ENCODE data around the gene INHA.

Gene INHA

GRCh38 chr2:219593154-219593553 lies 21.0 kb downstream of the INHA start:
- in situ Hi-C loops (cut with HindIII; ENCODE audit: low pct_ligation_motif_present, low sequenced_read_pairs): no loop called here
- no peak for DNase-seq
- no peak for TF ChIP-seq CTCF (IDR thresholded peaks at IDR 0.05; ENCODE audit: low read depth, low read length, missing control alignments)

GRCh38 chr2:219595256-219595655 lies 23.1 kb downstream of the INHA start:
- peak overlapping the region; percentile 21 for H3K27ac ChIP-seq
- H3K27me3 ChIP-seq (replicated peaks): no peaks in the 10 kb centered on the region
- in situ Hi-C loops (cut with HindIII; ENCODE audit: low pct_ligation_motif_present, low sequenced_read_pairs): no loop called here
- peak; percentile 39 for TF ChIP-seq CTCF (IDR thresholded peaks at IDR 0.05; ENCODE audit: low read depth, low read length, missing control alignments)
- no peak overlapping the region for H3K4me3 ChIP-seq (ENCODE audit: low read depth, low read length)
- no peaks in the 10 kb centered on the region for H3K36me3 ChIP-seq (replicated peaks)
- DNase-seq: no peak

More at GRCh38 chr2:219593154-219593553, 21.0 kb downstream of the INHA start:
- H3K36me3 ChIP-seq (replicated peaks): no peaks in the 10 kb centered on the region
- H3K4me3 ChIP-seq (ENCODE audit: low read depth, low read length): no peak overlapping the region
- no peak overlapping the region for H3K27ac ChIP-seq
- no peaks in the 10 kb centered on the region for H3K27me3 ChIP-seq (replicated peaks)

- DNase-seq: peak; percentile 18
- Histone ChIP-seq H3K36me3 (replicated peaks) (no peaks in the 10 kb centered on the region), H3K27me3 (replicated peaks) (no peaks in the 10 kb centered on the region), H3K27ac (peak overlapping the region; percentile 83), H3K4me3 (ENCODE audit: low read depth, low read length) (peak overlapping the region; percentile 90)
- in situ Hi-C loops (cut with HindIII; ENCODE audit: low pct_ligation_motif_present, low sequenced_read_pairs): no loop called here
- TF ChIP-seq CTCF (IDR thresholded peaks at IDR 0.05; ENCODE audit: low read depth, low read length, missing control alignments): no peak
Observed at GRCh38 chr2:219596954-219597551, 24.9 kb downstream of the INHA start.

DNA sequence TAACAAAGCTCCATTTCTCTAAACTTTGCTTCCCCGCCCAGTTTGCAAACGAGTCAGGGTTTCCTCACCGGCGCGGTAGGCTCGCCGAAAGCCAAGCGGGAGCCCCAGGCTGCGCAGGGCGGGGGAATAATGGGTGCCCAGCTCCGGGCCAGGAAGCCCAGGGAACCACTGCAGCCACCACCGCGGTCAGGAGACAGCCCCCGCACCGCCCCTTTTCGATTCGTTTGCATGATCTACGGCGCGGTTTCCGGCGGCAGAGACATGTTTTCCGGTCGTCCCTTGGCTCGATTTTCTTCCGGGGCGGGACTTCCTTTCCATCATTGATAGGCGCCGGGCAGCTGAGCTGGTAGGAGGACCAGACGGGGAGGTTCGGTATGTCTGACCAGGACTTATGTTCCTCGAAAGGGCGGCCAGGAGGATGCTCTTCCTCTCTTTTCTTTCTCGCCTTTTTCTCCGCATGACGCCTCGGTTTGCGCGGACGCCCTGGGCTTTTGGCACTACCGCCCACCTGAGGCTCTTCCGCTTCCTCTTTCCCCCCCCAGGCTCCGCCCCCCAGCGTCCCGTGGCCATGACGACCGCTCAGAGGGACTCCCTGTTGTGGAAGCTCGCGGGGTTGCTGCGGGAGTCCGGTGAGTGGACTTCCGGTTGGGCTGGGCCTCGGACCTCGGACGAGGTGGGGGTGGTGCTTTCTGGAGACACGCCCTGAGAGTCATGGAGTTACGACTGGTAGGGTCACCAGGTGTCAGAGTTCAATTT lies 25.6 kb downstream of the INHA start, which contains the start of gene STK11IP:
STK11IP (plus strand) TSS at position 306 of the 756 bp plus-strand sequence; CDS start at position 569, 263 bp downstream.
- in situ Hi-C loops (cut with HindIII; ENCODE audit: low pct_ligation_motif_present, low sequenced_read_pairs): no loop called here
- H3K4me3 ChIP-seq (ENCODE audit: low read depth, low read length): peak within 1 kb of the TSS; percentile 90
- H3K27ac ChIP-seq: peak within 1 kb of the TSS; percentile 83
- peak; percentile 97 for DNase-seq
- H3K27me3 ChIP-seq (replicated peaks): no peaks in the 10 kb centered on the region
- no peaks in the 10 kb centered on the region for H3K36me3 ChIP-seq (replicated peaks)
- TF ChIP-seq CTCF (IDR thresholded peaks at IDR 0.05; ENCODE audit: low read depth, low read length, missing control alignments): no peak

DNA sequence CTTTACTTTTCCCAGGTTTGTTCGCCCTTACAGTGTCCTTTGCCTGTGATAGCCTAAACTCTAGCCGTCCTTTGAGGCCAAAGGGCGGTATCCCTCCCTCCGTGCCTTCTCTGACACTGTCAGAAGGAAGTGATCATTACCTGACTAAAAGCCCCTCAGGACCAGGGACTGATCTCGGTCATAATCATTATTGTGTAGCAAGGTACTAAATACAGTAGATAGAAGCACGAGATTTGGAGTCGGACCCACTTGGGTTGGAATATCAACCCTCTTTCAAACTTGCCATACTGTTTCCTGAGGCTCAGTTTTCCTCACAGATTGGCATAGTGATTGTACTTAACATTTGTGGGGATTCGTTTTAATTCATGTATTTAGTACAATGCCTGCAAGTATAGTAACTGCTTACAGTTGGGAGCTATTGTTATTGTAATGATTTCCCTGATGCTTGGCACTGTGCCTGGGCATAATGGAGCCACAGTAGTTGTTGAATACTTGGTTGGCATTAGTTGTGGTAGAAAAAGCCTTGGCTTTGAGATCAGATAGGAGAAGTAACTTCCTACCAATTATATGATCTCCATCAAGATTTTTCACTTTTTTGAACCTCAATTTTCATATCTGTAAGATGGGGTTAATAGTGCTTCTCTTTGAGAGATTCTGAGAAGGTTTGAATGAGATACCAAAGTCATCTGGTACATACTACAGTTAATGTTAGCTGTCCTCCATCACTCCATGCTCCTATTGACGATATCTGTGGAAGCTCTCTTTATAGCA lies 26.4 kb downstream of the INHA start:
- H3K36me3 ChIP-seq (replicated peaks): no peaks in the 10 kb centered on the region
- in situ Hi-C loops (cut with HindIII; ENCODE audit: low pct_ligation_motif_present, low sequenced_read_pairs): no loop called here
- DNase-seq: no peak
- H3K4me3 ChIP-seq (ENCODE audit: low read depth, low read length): peak overlapping the region; percentile 90
- H3K27ac ChIP-seq: peak overlapping the region; percentile 83
- no peaks in the 10 kb centered on the region for H3K27me3 ChIP-seq (replicated peaks)
- no peak for TF ChIP-seq CTCF (IDR thresholded peaks at IDR 0.05; ENCODE audit: low read depth, low read length, missing control alignments)
